Neural progenitor cell (in vitro differentiated cells): Measurements from ENCODE around the gene EXOSC1. TPM values are rescaled to one million over a fixed set of nuclear protein-coding genes. Genes with fewer than 3 reads are reported as not detected.

ENCODE experiments used
- DNase-seq: peaks from one replicate; pipeline ENCODE4 v3.0.0-alpha.2; 2016; ENCODE audit warnings: low spot score
- H2AFZ ChIP-seq: fragments of 200-600 bp; sonication (generic); replicated peaks from 2 replicates; pipeline ENCODE4 v1.6.1; 2016; ENCODE audit warnings: antibody characterized with exemption
- H3F3A ChIP-seq: fragments of 200-600 bp; sonication (generic); 2 replicates; pipeline ENCODE4 v1.6.1; 2016; ENCODE audit warnings: antibody characterized with exemption, low read depth
- H3K27ac ChIP-seq: fragments of 200-600 bp; sonication (generic); 2 replicates; pipeline ENCODE4 v1.5.1; 2016; ENCODE audit warnings: mild to moderate bottlenecking
- H3K27me3 ChIP-seq: fragments of 200-600 bp; sonication (generic); 2 replicates; pipeline ENCODE4 v1.6.1; 2016; ENCODE audit warnings: mild to moderate bottlenecking, moderate library complexity
- H3K36me3 ChIP-seq: fragments of 200-600 bp; sonication (generic); 2 replicates; pipeline ENCODE4 v1.5.1; 2016
- H3K4me1 ChIP-seq: fragments of 200-600 bp; sonication (generic); 2 replicates; pipeline ENCODE4 v1.6.1; 2016; ENCODE audit warnings: mixed run types
- H3K4me2 ChIP-seq: fragments of 200-600 bp; sonication (generic); 2 replicates; pipeline ENCODE4 v1.6.1; 2016
- H3K4me3 ChIP-seq: fragments of 200-600 bp; sonication (generic); 2 replicates; pipeline ENCODE4 v1.5.1; 2016
- H3K79me2 ChIP-seq: fragments of 200-600 bp; sonication (generic); 2 replicates; pipeline ENCODE4 v1.6.1; 2016; ENCODE audit warnings: low read depth
- H3K9ac ChIP-seq: fragments of 200-600 bp; sonication (generic); 2 replicates; pipeline ENCODE4 v1.6.1; 2016
- H3K9me3 ChIP-seq: fragments of 200-600 bp; sonication (generic); 2 replicates; pipeline ENCODE4 v1.5.1; 2016; ENCODE audit warnings: low read depth
- H4K20me1 ChIP-seq: fragments of 200-600 bp; sonication (generic); 2 replicates; pipeline ENCODE4 v1.6.1; 2016; ENCODE audit warnings: low read depth
- H3K27ac Mint-ChIP-seq: 3 replicates; pipeline ENCODE4 v1.8.0; 2021; ENCODE audit warnings: mixed read lengths
- H3K27me3 Mint-ChIP-seq: 2 replicates; pipeline ENCODE4 v1.8.0; 2022; ENCODE audit warnings: low read depth, mild to moderate bottlenecking, inconsistent platforms, moderate library complexity, mixed read lengths; ENCODE audit not compliant: insufficient read depth
- H3K36me3 Mint-ChIP-seq: 3 replicates; pipeline ENCODE4 v1.8.0; 2021; ENCODE audit warnings: mixed read lengths
- H3K4me1 Mint-ChIP-seq: 3 replicates; pipeline ENCODE4 v1.8.0; 2021; ENCODE audit warnings: mixed read lengths
- H3K4me3 Mint-ChIP-seq: 3 replicates; pipeline ENCODE4 v1.8.0; 2021; ENCODE audit warnings: mild to moderate bottlenecking, moderate library complexity, mixed read lengths
- H3K9me3 Mint-ChIP-seq: 3 replicates; pipeline ENCODE4 v1.8.0; 2020; ENCODE audit warnings: mixed read lengths
- CTCF ChIP-seq: fragments of 200-600 bp; sonication (generic); IDR thresholded peaks from 2 replicates; pipeline ENCODE4 v1.5.1; 2017; ENCODE audit warnings: antibody characterized with exemption, mild to moderate bottlenecking
- EZH2 ChIP-seq: fragments of 200-600 bp; sonication (generic); IDR thresholded peaks from 2 replicates; pipeline ENCODE4 v1.6.1; 2017; ENCODE audit warnings: antibody characterized with exemption, mild to moderate bottlenecking, moderate library complexity
- EZH2phosphoT487 ChIP-seq: fragments of 200-600 bp; sonication (generic); IDR thresholded peaks from 2 replicates; pipeline ENCODE4 v1.6.1; 2017; ENCODE audit warnings: antibody characterized with exemption
- total RNA-seq: library from RNA; depleted of rRNA; stranded (reverse); fragments of >200 nt; gene quantifications from 2 replicates; pipeline ENCODE4 v1.2.3, GENCODE V29; 2015; ENCODE audit warnings: low replicate concordance

Gene EXOSC1
- total RNA-seq, 1 donor from 2014 or later = 72.6 TPM

DNA sequence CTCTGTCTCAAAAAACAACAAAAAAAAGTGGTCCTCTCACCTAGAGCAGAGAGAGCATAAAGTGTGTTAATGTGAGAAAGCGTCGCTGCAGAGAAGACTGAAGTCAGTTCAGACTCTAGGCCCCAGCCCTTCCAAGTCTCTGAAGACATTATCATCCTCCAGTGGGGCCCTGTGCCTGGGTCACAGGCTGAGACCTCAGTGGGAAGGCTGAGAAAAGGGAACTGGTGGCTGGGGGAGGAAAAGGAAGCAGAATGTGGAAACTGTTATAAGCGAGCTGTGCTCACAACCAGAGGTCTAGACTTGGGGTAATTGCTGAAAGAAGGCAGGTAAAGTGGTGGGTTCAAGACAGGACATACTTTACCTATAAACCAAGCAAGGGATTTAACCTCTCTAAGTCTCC, 39.7 kb downstream of the EXOSC1 start:
- H3K4me3 Mint-ChIP-seq = no peak overlapping the region
- Histone ChIP-seq H3K79me2 (no peaks in the 10 kb centered on the region), H3K9ac (no peak overlapping the region), H3K4me2 (no peak overlapping the region), H3K4me3 (no peak overlapping the region), H3K4me1 (no peaks in the 10 kb centered on the region), H3K27me3 (no peaks in the 10 kb centered on the region), H3K9me3 (no peaks in the 10 kb centered on the region), H3K36me3 (no peaks in the 10 kb centered on the region), H3F3A (peaks cover 8% of the 10 kb centered on the region), H2AFZ (no peak overlapping the region), H4K20me1 (no peaks in the 10 kb centered on the region), H3K27ac (no peak overlapping the region)
- H3K36me3 Mint-ChIP-seq = no peaks in the 10 kb centered on the region
- peaks cover 12% of the 10 kb centered on the region for H3K4me1 Mint-ChIP-seq
- TF ChIP-seq CTCF (no peak), EZH2phosphoT487 (no peak)
- no peak overlapping the region for H3K27ac Mint-ChIP-seq
- peaks cover 14% of the 10 kb centered on the region for H3K27me3 Mint-ChIP-seq
- H3K9me3 Mint-ChIP-seq = no peaks in the 10 kb centered on the region
- DNase-seq = no peak

DNA sequence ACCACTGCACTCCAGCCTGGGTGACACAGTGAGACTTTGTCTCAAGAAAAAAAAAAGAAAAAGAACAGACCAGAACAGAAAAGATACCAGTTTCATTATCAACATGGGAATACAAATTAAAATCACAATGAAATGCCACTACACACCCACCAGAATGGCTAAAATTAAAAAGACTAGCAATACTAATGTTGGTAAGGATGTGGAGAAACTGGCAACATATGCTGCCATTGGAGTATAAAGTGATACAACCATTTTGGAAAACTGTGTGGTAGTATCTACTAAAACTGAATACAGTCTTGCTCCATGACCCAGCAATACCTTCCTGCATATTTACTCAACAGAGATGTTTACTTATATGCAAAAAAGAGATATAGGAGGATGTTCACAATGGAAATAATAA, 41.8 kb downstream of the EXOSC1 start:
- Histone ChIP-seq H3K27me3 (no peaks in the 10 kb centered on the region), H3K27ac (no peak overlapping the region), H3K79me2 (peaks cover 10% of the 10 kb centered on the region), H3K4me3 (no peak overlapping the region), H3K4me2 (no peak overlapping the region), H3F3A (peaks cover 16% of the 10 kb centered on the region), H3K36me3 (no peaks in the 10 kb centered on the region), H4K20me1 (peaks cover 3% of the 10 kb centered on the region), H2AFZ (no peak overlapping the region), H3K9me3 (no peaks in the 10 kb centered on the region), H3K9ac (no peak overlapping the region), H3K4me1 (no peaks in the 10 kb centered on the region)
- Mint-ChIP-seq H3K4me3 (no peak overlapping the region), H3K27me3 (peaks cover 11% of the 10 kb centered on the region), H3K9me3 (no peaks in the 10 kb centered on the region), H3K36me3 (no peaks in the 10 kb centered on the region), H3K27ac (no peak overlapping the region), H3K4me1 (peaks cover 21% of the 10 kb centered on the region)
- DNase-seq = no peak
- no peak for TF ChIP-seq CTCF
- no peak for TF ChIP-seq EZH2phosphoT487
- no peak for TF ChIP-seq EZH2

GRCh38 chr10:97401455-97401919, 44.3 kb downstream of the EXOSC1 start:
- Histone ChIP-seq H2AFZ (peak overlapping the region; percentile 74), H3K4me2 (peak overlapping the region; percentile 88), H4K20me1 (peaks cover 3% of the 10 kb centered on the region), H3K36me3 (no peaks in the 10 kb centered on the region), H3K4me3 (peak overlapping the region; percentile 69), H3K4me1 (no peaks in the 10 kb centered on the region), H3F3A (peaks cover 8% of the 10 kb centered on the region), H3K79me2 (peaks cover 10% of the 10 kb centered on the region), H3K9me3 (no peaks in the 10 kb centered on the region), H3K27me3 (no peaks in the 10 kb centered on the region), H3K9ac (no peak overlapping the region), H3K27ac (no peak overlapping the region)
- DNase-seq = no peak
- no peak for TF ChIP-seq CTCF
- no peak for TF ChIP-seq EZH2
- TF ChIP-seq EZH2phosphoT487 = no peak
- Mint-ChIP-seq H3K27me3 (peaks cover 11% of the 10 kb centered on the region), H3K4me3 (peak overlapping the region; percentile 95), H3K27ac (peak overlapping the region; percentile 84), H3K9me3 (no peaks in the 10 kb centered on the region), H3K36me3 (no peaks in the 10 kb centered on the region), H3K4me1 (peaks cover 15% of the 10 kb centered on the region)
